Ovary (tissue), 9 donors: ENCODE measurements around the gene FRMD4A. TPM values are rescaled to one million over a fixed set of nuclear protein-coding genes. Genes with fewer than 3 reads are reported as not detected.

Experiments
- DNase-seq, 5 donors: peaks; one replicate each; pipeline ENCODE4 v3.0.0-alpha.2; 2019 to 2020
- H3K27ac ChIP-seq, 2 donors: fragments of 200-600 bp; one replicate each; pipeline versions ENCODE4 v1.5.1 to v1.8.0; 2019 to 2022
- H3K27me3 ChIP-seq: fragments of 200-600 bp; one replicate; pipeline ENCODE4 v1.8.0; 2022
- H3K36me3 ChIP-seq: fragments of 200-600 bp; sonication (generic); one replicate; pipeline ENCODE4 v1.5.1; 2019
- H3K4me1 ChIP-seq: one replicate; pipeline ENCODE4 v1.8.1; 2013; ENCODE audit warnings: mild to moderate bottlenecking, moderate library complexity; ENCODE audit not compliant: insufficient read depth
- H3K4me3 ChIP-seq: fragments of 200-600 bp; sonication (generic); one replicate; pipeline ENCODE4 v1.5.1; 2017
- H3K9me3 ChIP-seq, 2 donors: fragments of 200-600 bp in 1 of 2; sonication (generic) in 1 of 2; one replicate each; pipeline versions ENCODE4 v1.5.1 to v1.8.1; 2013 to 2019; ENCODE audit warnings: mild to moderate bottlenecking in 1 of 2, moderate library complexity in 1 of 2
- CTCF ChIP-seq, 3 donors: fragments of 450-650 bp in 2 of 3; fragments of 200-600 bp in 1 of 3; IDR thresholded peaks; one replicate each; pipeline versions ENCODE4 v1.5.1 to v1.8.0; 2016 to 2022; ENCODE audit warnings: antibody characterized with exemption in 3 of 3, mild to moderate bottlenecking in 1 of 3
- EP300 ChIP-seq: sonication (generic); formaldehyde crosslinking; IDR thresholded peaks from one replicate; pipeline ENCODE4 v1.6.1; 2017; ENCODE audit warnings: antibody characterized with exemption
- POLR2A ChIP-seq: fragments of 450-650 bp; IDR thresholded peaks from one replicate; pipeline ENCODE4 v1.6.1; 2017; ENCODE audit warnings: antibody characterized with exemption, mild to moderate bottlenecking, moderate library complexity
- WGBS, 3 donors: extraction: QIAGEN DNeasy Blood & Tissue Kit in 1 of 3; methylation state at CpG; one replicate each; pipeline versions ENCODE4 v1.1.5 to v1.1.7; 2013 to 2017; 5-methylcytosine and 5-hydroxymethylcytosine counted together
- intact Hi-C, 4 donors: fragments of 100-400 bp; cut with DNase I; formaldehyde crosslinking; loops; one replicate each; pipeline versions ENCODE4 v1.11.0 to v1.15.1; 2022 to 2023
- polyA plus RNA-seq, 2 donors: library from polyadenylated mRNA; stranded (reverse); fragments of 200-250 nt in 1 of 2; fragments of 350-450 nt in 1 of 2; fragmentation: Illumina TruSeq in 1 of 2; extraction: RNeasy Lipid Tissue Mini Kit (QIAGEN cat#74804) in 1 of 2; gene quantifications; one replicate each; pipeline ENCODE4 v1.2.3, GENCODE V29; 2013 to 2014
- total RNA-seq, 7 donors: library from RNA; depleted of rRNA in 2 of 7; stranded (reverse); fragments of >200 nt in 2 of 7; fragmentation: NEBNext Ultra II Directional in 3 of 7; extraction: Animal tissue kit (Norgen Biotek cat#: 25700) in 3 of 7; gene quantifications; one replicate each; pipeline versions ENCODE4 v1.1.0 to v1.2.4, GENCODE V29; 2016 to 2023
- donor health status: DM: no; HTN: no; CAD: no; lungs with moderate emphysema.
- donor health status: DM: no; HTN: no; CAD: no.
- donor health status: Bipolar disorder and iron deficiency.
- donor health status: DM: yes; HTN: yes; CAD: no.
- donor health status: DM: no; HTN: no; CAD: no.
- donor health status: DM: yes; HTN: yes; CAD: no.

Gene FRMD4A
- total and polyA plus RNA-seq, 9 donors = 5.5 to 24.7 (median 11.3) TPM

DNA sequence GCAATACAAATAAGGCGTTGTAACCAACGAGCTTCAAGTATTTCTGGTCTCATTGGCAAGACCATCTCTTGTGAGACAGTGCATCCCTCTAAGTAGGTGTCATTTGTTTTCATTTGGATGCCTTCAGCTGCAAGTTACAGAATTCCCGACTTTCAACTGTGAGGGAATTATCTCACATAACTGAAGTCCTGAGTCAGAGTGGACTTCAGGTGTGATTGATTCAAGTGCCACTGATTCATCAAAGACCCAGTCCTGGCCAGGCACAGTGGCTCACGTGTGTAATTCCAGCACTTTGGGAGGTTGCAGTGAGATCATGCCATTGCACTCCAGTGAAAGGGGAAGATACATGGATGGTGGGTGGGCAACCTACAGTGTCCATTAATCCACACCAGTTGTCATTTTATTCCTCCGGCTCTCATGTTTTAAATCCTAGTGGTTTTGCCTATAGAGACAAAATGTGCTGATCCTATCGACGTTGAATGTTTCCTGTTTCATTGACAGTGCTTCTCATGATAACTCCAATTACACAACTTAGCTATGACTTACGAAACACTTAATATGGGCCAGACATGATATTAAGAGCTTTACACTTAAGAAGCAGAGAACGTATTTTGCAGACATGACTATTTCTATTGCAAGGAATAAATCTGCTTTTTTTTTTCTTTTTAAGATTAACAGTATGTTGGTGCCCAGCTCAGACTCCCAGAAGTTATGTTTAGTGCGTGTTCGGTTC lies 268.0 kb downstream of the FRMD4A start:
- DNase-seq = no peak
- no peak for TF ChIP-seq CTCF (IDR thresholded peaks at IDR 0.05)
- TF ChIP-seq POLR2A = no peak
- no peak for TF ChIP-seq EP300

GRCh38 chr10:14060320-14061070 lies 270.2 kb downstream of the FRMD4A start:
- no peaks in the 10 kb centered on the region for H3K4me1 ChIP-seq
- WGBS, 3 donors = 90 to 99% (median 95%) methylated on average over 2 of the region's 2 CpGs
- H3K4me3 ChIP-seq = no peak overlapping the region
- no peaks in the 10 kb centered on the region for H3K27me3 ChIP-seq
- TF ChIP-seq EP300 = no peak
- TF ChIP-seq POLR2A = no peak
- no peak for TF ChIP-seq CTCF (IDR thresholded peaks at IDR 0.05)
- no peak for DNase-seq
- H3K9me3 ChIP-seq = no peaks in the 10 kb centered on the region
- intact Hi-C loops = no loop called here
- no peaks in the 10 kb centered on the region for H3K36me3 ChIP-seq
- no peak overlapping the region for H3K27ac ChIP-seq

More for the DNA sequence above, 268.0 kb downstream of the FRMD4A start:
- 87 to 94% (median 89%) methylated on average over 11 of the region's 11 CpGs for WGBS, 3 donors
- H3K4me1 ChIP-seq = no peaks in the 10 kb centered on the region
- no peaks in the 10 kb centered on the region for H3K9me3 ChIP-seq
- H3K4me3 ChIP-seq = no peak overlapping the region
- intact Hi-C loops = no loop called here
- no peaks in the 10 kb centered on the region for H3K36me3 ChIP-seq
- H3K27me3 ChIP-seq = no peaks in the 10 kb centered on the region
- no peak overlapping the region for H3K27ac ChIP-seq

DNA sequence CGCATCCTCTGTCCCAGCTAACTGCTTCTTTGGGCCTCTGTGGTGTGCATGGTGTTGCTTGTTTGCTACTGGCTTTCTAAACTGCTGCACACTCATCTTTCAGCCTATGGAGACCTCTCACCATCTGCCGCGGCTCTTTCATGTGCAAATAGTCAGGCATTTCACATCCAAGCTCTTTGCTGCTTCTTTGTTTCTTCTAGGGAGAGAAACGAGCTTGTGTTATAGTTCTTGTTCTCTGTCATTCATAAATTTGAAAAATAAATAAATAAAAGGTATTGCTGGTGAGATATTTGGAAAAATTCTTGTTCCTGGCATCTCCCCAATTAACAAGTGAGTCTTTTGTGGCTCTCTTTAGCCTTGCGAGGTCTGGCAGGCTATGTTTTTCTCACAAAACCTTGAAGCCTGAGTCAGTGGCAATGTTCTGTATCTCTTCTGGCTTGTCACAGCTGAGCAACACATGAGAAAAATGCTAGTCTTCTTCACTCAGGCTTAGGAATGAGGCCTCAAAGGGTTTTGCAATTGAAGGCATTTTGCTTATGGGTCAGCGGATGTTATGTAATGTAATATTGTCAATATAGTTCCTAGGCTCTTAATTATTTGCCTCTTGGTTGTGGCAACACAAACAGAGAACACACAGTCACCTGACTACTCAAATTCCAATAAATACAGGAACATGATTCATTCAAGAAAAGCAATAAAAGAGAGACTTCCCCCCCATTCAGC lies 274.0 kb downstream of the FRMD4A start:
- no peaks in the 10 kb centered on the region for H3K27me3 ChIP-seq
- no peak for DNase-seq
- H3K4me1 ChIP-seq = no peaks in the 10 kb centered on the region
- no peaks in the 10 kb centered on the region for H3K9me3 ChIP-seq
- no peaks in the 10 kb centered on the region for H3K36me3 ChIP-seq
- intact Hi-C loops = no loop called here
- no peak overlapping the region for H3K4me3 ChIP-seq
- no peak for TF ChIP-seq CTCF (IDR thresholded peaks at IDR 0.05)
- no peak for TF ChIP-seq EP300
- no peak for TF ChIP-seq POLR2A
- 28 to 47% (median 30%) methylated on average over 6 of the region's 6 CpGs for WGBS, 3 donors
- no peak overlapping the region for H3K27ac ChIP-seq

GRCh38 chr10:14052931-14053330 lies 277.8 kb downstream of the FRMD4A start:
- no peaks in the 10 kb centered on the region for H3K9me3 ChIP-seq
- no peaks in the 10 kb centered on the region for H3K36me3 ChIP-seq
- no peak overlapping the region for H3K27ac ChIP-seq
- no peak for TF ChIP-seq POLR2A
- TF ChIP-seq CTCF (IDR thresholded peaks at IDR 0.05) = no peak
- DNase-seq = no peak
- intact Hi-C loops = no loop called here
- no peaks in the 10 kb centered on the region for H3K4me1 ChIP-seq
- H3K27me3 ChIP-seq = no peaks in the 10 kb centered on the region
- H3K4me3 ChIP-seq = no peak overlapping the region
- WGBS, 3 donors = 82 to 87% (median 84%) methylated on average over 5 of the region's 5 CpGs
